ENCODE measurements around the gene OBSCN. TPM values are rescaled to one million over a fixed set of nuclear protein-coding genes. Genes with fewer than 3 reads are reported as not detected.

The OBSCN gene
- total RNA-seq, 1 donor from 2014 or later = 21.6 TPM

- intact Hi-C loops (cut with micrococcal nuclease) = no loop called here
Measured at GRCh38 chr1:228337031-228337564, 129.3 kb downstream of the OBSCN start.

DNA sequence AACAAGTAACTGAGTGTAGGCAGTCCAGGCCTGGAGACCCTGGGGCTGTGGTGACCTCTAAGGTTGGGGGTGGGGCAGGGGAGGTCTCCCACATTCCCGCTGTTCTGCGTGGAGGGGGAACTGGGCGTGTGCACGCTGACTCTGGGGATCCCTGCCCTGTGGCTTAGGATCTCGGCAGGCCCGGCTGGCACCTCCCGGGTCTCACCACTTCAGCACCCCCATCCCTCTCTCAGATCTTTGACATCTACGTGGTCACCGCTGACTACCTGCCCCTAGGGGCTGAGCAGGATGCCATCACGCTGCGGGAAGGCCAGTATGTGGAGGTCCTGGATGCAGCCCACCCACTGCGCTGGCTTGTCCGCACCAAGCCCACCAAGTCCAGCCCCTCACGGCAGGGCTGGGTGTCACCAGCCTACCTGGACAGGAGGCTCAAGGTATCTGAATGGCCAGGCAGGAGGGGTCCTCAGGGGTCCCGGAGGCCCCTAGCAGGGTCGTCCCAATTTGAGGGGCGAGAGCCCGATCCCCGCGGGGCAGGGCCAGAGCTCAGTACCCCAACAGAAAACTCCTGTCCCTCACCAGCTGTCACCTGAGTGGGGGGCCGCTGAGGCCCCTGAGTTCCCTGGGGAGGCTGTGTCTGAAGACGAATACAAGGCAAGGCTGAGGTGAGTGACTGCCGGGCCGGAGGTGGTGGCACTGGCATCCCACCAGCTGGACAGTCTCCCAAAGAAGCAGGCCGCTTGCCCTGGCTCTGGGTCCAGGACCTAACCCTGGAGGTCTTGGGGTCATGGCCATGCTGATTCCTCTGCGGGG, 130.1 kb downstream of the OBSCN start:
- intact Hi-C loops (cut with micrococcal nuclease) = no loop called here

DNA sequence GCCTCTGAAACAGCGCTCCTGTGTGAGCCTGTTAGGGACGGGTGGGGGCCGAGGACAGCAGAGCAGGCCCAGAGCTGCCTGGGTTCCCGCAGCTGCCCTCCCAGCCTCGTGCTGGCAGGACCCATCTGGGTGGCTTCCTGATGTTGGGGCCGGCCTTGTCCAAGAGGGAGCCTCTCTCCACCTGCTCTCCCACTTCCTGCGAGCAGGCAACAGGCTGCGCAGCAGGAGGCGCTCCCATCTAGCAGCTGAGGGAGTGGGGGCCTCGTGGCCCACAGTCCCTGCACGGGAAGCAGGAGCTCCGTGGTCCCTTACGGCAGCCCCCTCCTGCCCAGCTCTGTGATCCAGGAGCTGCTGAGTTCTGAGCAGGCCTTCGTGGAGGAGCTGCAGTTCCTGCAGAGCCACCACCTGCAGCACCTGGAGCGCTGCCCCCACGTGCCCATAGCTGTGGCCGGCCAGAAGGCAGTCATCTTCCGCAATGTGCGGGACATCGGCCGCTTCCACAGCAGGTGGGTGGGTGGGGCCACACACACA, 130.7 kb downstream of the OBSCN start:
- intact Hi-C loops (cut with micrococcal nuclease) = no loop called here

- intact Hi-C loops (cut with micrococcal nuclease) = no loop called here
Measured at GRCh38 chr1:228339059-228339704, 131.3 kb downstream of the OBSCN start.

DNA sequence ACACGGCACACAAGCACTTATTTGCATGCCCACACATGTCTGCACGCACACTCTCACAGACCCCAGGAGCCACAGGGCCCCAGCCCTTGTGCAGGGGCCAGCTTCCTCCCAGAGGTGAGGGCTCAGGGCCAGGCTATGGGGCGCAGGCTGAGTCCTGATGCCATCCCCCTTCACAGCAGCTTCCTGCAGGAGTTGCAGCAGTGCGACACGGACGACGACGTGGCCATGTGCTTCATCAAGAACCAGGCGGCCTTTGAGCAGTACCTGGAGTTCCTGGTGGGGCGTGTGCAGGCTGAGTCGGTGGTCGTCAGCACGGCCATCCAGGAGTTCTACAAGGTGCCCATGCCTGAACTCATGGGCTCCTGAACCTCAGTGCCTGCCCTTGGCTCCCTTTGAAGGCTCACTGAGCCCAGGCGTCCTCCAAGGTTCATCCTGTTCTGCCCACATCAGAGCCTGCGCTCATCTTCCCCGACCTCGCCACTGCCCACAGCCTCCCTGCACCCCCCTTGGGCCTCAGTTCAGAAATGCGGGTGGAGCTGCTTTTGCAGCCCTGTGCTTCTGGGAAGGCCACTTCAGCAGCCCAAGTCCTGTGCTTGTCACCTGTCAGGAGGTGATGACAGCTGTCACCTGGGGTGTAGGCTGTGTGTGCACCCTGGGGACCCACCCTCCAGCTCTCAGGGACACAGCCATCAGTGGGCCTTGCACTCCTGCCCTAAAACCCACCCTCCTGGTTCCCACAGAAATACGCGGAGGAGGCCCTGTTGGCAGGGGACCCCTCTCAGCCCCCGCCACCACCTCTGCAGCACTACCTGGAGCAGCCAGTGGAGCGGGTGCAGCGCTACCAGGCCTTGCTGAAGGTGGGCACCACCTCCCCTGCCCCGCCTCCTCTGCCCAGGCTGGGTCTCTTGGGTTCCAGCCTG, 132.2 kb downstream of the OBSCN start:
- intact Hi-C loops (cut with micrococcal nuclease) = loop anchor here (2.0 kb wide), 1 partner anchor 175 kb away; no protein-coding TSS in a partner anchor

DNA sequence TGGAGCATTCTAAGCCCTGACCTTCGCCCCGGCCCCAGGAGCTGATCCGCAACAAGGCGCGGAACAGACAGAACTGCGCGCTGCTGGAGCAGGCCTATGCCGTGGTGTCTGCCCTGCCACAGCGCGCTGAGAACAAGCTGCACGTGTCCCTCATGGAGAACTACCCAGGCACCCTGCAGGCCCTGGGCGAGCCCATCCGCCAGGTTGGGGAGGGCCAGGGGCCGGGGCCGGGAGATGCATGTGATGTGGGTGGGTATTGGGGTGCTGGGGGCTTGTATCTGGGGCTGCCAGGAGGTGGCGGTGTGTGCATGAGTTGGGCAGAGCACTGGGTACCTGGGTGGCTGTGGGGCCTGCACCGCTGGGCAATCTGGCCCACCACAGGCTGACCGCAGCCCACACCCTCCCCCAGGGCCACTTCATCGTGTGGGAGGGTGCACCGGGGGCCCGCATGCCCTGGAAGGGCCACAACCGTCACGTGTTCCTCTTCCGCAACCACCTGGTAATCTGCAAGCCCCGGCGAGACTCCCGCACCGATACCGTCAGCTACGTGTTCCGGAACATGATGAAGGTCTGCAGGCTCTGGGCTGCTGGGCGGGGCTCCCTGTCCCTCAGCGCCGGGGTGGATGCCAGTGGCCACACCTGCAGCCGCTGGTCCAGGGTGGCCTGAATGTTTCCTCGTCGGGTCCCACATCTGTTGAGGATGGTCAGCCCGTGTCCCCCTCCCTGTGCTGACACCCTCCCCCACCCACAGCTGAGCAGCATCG, 133.0 kb downstream of the OBSCN start:
- intact Hi-C loops (cut with micrococcal nuclease) = loop anchor here (2.0 kb wide), 1 partner anchor 174 kb away; no protein-coding TSS in a partner anchor

DNA sequence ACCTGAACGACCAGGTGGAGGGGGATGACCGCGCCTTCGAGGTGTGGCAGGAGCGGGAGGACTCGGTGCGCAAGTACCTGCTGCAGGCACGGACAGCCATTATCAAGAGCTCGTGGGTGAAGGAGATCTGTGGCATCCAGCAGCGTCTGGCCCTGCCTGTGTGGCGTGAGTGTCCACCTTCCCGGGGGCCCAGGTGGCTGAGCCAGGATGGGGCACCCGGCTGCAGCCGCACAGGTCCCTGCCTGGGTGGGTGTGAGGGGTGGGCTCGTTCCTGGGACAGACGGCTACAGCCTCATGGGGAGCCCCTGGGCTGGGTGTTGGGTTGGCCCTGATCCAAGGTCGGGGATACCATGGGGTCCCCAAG, 133.6 kb downstream of the OBSCN start:
- intact Hi-C loops (cut with micrococcal nuclease) = loop anchor here (2.0 kb wide), 1 partner anchor 173 kb away; no protein-coding TSS in a partner anchor

DNA sequence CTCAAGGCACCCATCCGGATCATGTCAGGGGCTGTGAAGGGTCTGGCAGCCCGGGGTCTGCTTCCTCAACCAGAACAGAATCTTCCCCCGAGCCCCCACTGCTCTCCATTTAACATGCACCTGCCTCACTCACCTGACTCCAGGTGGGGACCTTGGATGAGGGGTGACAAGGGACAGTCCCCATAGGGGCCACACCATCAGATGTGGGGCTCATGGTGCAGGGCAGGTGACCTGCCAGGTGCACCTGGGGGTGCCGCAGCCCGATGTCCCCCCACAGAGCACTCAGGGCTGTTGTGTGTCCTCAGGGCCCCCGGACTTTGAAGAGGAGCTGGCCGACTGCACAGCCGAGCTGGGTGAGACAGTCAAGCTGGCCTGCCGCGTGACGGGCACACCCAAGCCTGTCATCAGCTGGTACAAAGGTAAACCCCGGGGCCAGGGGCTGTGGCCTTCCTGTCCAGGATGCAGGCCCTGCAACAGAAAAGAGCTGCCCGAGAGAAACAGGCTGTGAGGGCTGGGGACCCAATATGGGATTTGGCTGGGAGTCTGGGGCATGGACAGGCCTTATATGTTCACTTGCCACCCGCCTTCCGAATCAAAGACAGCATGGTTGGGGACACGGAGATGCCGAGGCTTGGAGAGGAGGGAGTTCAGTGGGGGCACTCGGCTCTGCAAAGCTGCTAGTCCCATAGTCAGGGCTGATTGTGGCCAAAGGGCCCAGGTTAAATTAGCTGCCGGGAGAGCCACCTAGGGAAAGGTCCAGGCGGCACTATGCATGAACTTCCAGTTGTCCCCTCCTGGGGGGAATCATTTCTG, 134.2 kb downstream of the OBSCN start:
- intact Hi-C loops (cut with micrococcal nuclease) = loop anchor here (2.0 kb wide), 1 partner anchor 173 kb away; no protein-coding TSS in a partner anchor

DNA sequence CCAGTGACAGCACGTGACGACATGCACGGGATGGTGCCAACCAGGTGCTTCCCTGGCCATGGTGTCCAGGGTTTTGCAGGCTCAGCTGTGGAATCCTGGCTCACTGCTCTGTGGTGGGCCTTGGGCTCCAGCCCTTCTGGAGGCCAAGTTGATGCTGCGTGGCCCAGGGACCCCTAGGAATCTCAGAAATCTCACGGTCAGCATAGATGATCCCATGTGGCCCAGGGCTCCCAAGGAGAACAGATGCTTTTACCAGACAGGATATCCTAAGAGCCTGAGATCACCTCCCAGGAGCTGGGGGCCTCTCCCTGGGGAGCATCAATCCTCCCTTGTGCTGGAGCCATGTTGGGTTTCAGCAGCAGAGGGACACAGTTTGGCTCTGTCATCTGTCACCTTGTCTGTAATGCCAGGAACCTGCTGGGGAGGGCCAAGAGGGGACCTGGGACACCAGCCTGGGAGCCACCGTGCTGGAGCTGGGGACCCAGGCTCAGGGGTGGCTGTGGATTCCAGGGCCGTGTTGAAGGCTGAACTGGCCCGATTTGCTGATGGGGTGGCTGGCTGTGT, 134.9 kb downstream of the OBSCN start:
- intact Hi-C loops (cut with micrococcal nuclease) = no loop called here

DNA sequence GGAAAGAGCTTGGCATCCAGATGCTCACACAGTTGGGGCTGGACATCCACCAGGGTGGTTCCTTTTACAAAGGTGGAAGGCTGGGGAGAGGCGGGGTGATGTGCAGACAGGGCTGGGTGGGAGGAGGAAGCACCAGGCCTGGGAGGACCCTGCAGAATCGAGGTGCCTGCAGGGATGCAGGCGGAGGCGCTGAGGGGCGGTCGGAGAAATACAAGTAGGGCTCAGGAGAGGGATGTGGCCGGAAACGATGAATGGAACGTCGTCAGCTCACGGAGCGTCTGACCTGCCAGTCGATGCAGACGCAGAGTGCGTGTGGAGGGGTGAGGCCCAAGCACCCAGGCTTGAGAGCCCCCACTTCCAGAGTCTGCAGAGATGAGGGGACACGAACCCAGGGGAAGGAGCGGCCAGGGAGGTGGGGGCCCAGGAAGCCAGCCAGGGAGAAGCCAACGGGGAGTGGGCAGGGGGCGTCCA, 135.4 kb downstream of the OBSCN start:
- intact Hi-C loops (cut with micrococcal nuclease) = no loop called here

DNA sequence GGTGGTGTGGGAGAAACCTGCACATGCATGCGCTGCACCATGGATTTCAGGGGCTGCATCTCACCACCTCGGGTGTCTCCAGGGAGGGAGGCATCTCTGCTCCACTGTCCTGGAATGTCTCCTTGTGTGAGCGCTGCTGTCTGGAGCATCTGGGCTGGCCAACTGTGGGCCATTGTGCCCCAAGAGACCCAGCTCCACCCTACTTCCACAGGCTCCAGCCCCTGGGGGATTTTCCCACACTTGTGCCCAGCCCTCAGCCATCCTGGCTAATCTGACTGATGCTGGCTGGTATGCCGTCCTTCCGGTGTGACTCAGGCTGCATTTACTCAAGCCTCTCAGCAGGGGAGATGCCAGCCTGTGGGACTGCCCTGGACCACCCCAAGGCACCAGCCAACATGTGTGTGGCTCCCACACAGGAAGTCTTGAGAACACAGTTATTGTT, 136.8 kb downstream of the OBSCN start:
- intact Hi-C loops (cut with micrococcal nuclease) = no loop called here

DNA sequence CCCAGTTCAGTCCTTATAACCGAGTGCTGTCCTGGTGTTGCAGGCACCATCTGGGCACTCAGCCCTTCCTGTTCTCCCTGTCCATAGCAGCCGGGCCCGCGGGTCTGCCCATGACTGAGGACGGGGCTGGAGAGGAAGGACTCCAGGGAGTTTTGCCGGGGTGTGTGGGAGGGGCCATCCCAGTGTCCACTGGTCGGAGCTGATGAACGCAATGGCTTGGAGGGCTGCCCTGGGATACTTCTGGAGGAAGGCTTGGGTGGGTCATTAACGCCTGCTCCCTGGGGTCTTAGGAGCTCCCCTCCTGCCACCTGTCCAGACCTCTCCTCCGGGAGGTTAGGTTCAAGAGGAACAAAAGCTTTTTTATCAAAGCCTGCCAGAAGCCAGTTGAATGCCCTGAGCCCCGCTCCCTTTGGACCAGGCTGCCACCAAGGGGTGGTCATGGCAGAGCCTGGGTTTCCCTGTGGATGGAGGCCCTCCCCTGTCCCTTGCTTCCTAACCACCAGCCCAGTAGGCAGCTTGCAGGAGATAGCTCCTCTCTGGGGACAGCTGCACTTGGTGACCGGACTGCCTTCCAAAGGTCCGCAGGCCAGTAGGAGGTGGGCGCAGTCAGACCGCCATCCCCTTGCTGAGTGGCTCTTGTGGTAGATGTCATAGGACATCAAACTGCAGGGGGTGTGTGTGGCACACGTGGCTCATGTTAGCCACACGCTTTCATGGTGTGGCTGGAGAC, 137.5 kb downstream of the OBSCN start:
- intact Hi-C loops (cut with micrococcal nuclease) = no loop called here

DNA sequence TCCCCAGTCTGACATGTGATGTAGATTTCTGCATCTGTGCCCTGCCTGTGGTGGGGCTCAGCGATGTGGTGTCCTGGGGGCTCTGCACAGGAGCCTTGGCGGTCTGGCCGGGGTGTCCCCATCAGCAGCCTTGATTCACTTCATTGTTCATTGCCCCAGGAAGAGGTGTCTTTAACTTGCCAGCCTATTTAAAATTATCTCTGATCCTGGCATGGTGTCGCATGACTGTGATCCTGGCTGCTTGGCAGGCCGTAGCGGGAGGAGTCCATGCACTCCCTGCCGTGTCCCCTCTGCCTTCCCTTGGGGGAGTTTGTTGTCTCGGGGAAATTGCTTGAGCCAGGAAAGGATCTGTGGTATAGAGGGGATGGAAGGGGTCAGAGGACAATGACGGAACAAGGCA, 138.9 kb downstream of the OBSCN start:
- intact Hi-C loops (cut with micrococcal nuclease) = no loop called here

GRCh38 chr1:228347181-228347580, 139.3 kb downstream of the OBSCN start:
- intact Hi-C loops (cut with micrococcal nuclease) = no loop called here

DNA sequence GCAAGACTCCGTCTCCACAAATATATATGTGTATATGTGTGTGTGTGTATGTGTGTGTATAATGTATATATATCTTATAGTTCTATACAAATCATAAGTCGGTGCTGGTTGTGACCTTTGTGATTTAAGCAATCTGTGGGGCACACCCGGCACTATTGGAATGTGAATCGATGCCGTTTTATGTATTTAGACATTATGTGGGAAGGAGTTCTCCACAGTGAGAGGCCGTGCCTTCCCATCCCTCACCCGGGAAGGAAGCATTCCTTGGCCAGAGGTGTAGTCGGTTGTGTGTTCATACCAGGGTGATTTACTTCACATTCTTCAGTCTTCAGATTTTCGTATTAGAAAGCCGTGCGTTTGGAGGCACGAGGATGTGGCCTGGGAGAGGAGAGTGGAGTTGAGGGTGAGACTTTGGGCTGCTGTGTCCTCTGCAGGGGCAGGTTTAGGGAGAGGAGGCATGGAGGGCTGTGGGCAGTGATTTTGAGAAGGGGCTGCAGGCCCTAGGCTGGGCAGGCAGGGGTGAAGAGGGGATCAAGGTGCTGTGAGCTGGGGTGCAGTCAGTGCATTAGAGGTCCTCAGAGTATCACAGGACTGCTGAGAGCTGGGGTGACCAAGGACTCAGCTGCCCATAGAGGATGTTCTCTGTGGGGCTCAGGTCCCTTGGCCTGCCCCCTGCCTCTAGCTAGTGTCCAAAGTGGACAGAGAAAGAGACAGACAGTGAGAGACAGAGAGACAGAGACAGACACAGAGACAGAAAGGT, 141.0 kb downstream of the OBSCN start:
- intact Hi-C loops (cut with micrococcal nuclease) = no loop called here

GRCh38 chr1:228349701-228350171, 141.9 kb downstream of the OBSCN start:
- intact Hi-C loops (cut with micrococcal nuclease) = no loop called here

DNA sequence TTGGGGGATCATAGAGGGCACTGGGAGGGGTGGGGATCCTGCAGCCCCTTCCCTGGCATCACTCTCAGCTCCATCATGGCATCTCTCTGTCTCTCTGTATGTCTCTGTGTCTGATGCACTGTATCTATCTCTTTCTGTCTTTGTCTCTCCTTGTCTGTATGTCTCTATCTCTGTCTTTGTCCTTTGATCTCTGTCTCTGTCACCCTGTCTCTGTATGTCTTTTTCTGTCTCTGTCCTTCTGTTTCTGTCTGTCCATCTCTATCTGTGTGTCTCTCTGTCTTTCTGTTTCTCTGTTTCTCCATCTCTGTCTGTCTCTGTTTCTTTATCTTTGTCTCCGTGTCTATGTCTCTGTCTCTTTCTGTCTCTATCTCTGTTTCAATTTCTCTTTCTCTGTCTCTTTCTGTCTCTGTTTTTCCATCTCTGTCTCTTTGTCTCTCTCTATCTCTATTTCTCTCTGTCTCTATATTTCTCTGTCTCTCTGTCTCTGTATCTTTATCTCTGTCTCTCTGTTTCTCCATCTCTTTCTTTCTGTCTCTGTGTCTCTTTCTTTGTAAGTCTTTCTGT, 142.4 kb downstream of the OBSCN start:
- intact Hi-C loops (cut with micrococcal nuclease) = no loop called here

Measured in T-helper 2 cell treated with Interferon-gamma antibody and Interleukin-4, amounts not matched to agents 100 ng/mL and 5 ng/mL, for 36 hours (primary cell).